ENCODE measurements around the gene ZNF682.
"Not testable (repeated sequence)": the region's sequence is repeated elsewhere in the genome, so short reads cannot be mapped to it uniquely, and the experiment has no call there.

The ZNF682 gene

GRCh38 chr19:20045742-20046141, 6.4 kb upstream of the ZNF682 start:
- not testable (repeated sequence) for H3K27me3 Mint-ChIP-seq; H3K4me3 Mint-ChIP-seq; H3K9me3 Mint-ChIP-seq (ENCODE audit: low read depth); H3K27ac Mint-ChIP-seq; H3K4me1 Mint-ChIP-seq (ENCODE audit: low read depth); H3K36me3 Mint-ChIP-seq

DNA sequence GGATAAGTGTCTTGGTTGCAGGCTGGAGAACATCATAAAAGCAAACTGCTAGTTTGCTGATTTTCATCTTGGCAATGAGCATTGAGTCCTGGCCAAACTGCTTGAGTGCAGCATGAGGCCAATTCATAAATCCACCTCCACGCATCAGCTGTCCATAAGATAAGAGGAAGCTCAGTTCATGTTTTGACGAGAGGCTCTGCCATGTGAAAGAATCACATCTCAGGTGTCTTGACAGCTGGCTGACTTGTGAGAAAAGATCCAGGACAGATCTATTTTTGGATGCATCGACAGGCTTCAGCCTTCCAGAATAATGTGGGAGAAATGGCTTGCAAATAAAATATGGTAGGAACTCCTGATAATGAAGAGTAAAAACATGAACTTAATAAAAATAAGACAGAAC, 5.4 kb upstream of the ZNF682 start:
- Mint-ChIP-seq H3K27ac (no peak overlapping the region), H3K9me3 (ENCODE audit: low read depth) (no peaks in the 10 kb centered on the region), H3K4me1 (ENCODE audit: low read depth) (peaks cover 1% of the 10 kb centered on the region), H3K4me3 (no peak overlapping the region), H3K36me3 (no peaks in the 10 kb centered on the region), H3K27me3 (no peaks in the 10 kb centered on the region)

- Mint-ChIP-seq H3K4me3 (peak overlapping the region; percentile 98), H3K9me3 (ENCODE audit: low read depth) (no peaks in the 10 kb centered on the region), H3K27me3 (no peaks in the 10 kb centered on the region), H3K27ac (peak overlapping the region; percentile 95), H3K36me3 (peaks cover 5% of the 10 kb centered on the region), H3K4me1 (ENCODE audit: low read depth) (peaks cover 22% of the 10 kb centered on the region)
Measured at GRCh38 chr19:20038358-20039202, 725 bp downstream of the ZNF682 start.

DNA sequence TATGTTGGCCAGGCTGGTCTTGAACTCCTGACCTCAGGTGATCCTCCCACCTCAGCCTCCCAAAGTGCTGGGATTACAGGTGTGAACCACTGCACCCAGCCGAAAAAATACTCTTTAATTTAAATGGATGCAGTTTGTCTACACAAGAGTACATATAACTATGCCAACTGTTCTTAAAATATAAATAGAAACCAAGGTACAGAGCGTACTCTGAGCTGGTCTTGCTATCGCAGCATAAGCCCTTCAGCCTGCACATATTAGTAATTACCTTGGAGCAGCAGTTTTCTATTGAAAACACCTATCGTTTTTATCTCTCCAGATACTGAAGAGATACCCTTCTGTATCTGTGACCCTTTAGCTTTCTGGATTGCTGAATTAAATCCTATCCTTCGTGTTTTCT, 3.4 kb downstream of the ZNF682 start:
- Mint-ChIP-seq H3K4me1 (ENCODE audit: low read depth) (peaks cover 22% of the 10 kb centered on the region), H3K27me3 (no peaks in the 10 kb centered on the region), H3K4me3 (no peak overlapping the region), H3K9me3 (ENCODE audit: low read depth) (no peaks in the 10 kb centered on the region), H3K27ac (no peak overlapping the region), H3K36me3 (peaks cover 9% of the 10 kb centered on the region)

DNA sequence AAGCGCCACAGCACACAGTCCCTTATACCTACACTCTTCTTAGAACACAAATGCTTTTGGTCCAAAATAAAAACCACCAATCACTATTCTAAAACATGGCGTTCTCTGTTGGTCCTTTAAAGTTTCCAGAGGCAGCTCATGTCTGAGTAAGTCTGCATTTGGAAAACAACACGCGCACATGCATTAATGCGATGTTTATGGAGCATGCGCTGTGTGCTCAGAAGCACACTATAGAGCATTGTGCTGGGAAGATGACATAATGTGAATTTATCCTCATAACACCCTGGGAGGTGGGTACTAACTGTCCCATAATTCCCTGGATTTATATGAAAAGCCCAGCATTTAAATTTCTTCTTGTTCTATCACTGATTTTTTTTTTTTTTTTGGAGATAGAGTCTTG, 10.7 kb downstream of the ZNF682 start:
- Mint-ChIP-seq H3K36me3 (peaks cover 10% of the 10 kb centered on the region), H3K4me3 (no peak overlapping the region), H3K27me3 (no peaks in the 10 kb centered on the region), H3K9me3 (ENCODE audit: low read depth) (no peaks in the 10 kb centered on the region), H3K4me1 (ENCODE audit: low read depth) (no peaks in the 10 kb centered on the region), H3K27ac (no peak overlapping the region)

GRCh38 chr19:20005741-20006140, 33.6 kb downstream of the ZNF682 start:
- no peak overlapping the region for H3K27ac Mint-ChIP-seq
- H3K27me3 Mint-ChIP-seq: no peaks in the 10 kb centered on the region
- H3K36me3 Mint-ChIP-seq: peaks cover 44% of the 10 kb centered on the region
- H3K9me3 Mint-ChIP-seq (ENCODE audit: low read depth): peaks cover 36% of the 10 kb centered on the region
- H3K4me3 Mint-ChIP-seq: no peak overlapping the region
- H3K4me1 Mint-ChIP-seq (ENCODE audit: low read depth): peaks cover 2% of the 10 kb centered on the region

DNA sequence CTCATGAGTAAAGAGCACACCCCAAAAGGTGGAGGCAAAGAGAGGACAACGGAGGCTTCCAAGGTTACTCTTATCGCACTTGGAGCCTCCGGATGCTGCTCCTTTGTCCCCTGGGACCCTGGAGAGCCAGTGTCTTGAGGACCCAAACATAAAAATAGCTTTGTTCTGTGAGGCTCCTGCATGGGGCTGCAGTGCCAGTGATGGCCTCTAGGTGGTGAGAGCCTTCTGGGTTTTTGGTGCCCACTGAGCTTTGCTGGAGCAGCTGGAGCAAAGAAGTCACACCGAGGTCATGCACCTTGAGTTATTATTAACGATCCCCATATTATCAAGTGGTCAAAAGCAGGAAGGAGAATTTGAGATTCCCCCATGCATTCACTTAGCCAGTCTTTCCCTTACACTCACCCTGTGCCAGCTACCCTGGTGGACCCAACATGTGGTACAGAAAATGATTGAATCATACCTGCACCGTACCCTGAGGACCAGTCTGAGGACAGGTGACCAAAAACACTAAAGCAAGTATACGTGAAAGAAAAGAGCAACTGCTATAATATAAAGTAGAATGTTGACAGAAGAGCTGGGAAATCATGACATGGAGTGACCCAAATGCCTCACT, 41.5 kb downstream of the ZNF682 start:
- no peaks in the 10 kb centered on the region for H3K4me1 Mint-ChIP-seq (ENCODE audit: low read depth)
- peaks cover 14% of the 10 kb centered on the region for H3K9me3 Mint-ChIP-seq (ENCODE audit: low read depth)
- no peak overlapping the region for H3K4me3 Mint-ChIP-seq
- H3K27ac Mint-ChIP-seq: no peak overlapping the region
- no peaks in the 10 kb centered on the region for H3K27me3 Mint-ChIP-seq
- H3K36me3 Mint-ChIP-seq: peaks cover 5% of the 10 kb centered on the region

DNA sequence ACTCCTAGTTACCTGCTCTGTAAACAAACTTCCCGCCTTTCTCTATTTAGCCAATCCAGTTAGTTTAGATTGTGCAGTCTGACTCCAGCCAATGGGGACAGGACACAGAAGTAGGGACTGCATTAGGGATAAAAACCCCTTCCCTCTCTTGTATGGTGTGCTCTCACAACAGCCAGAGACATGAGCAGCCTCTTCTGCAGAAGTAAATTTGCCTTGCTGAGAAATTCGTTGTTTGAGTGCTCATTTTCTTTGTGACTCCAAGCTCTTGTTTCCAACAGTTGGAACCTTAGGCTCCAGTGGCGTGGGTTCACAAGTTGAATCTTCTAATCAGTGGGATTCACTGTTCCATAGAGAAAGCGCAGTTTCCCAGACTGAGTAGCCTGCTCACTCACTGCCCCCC, 72.4 kb downstream of the ZNF682 start:
- H3K27ac Mint-ChIP-seq: no peak overlapping the region
- no peaks in the 10 kb centered on the region for H3K4me1 Mint-ChIP-seq (ENCODE audit: low read depth)
- no peaks in the 10 kb centered on the region for H3K27me3 Mint-ChIP-seq
- H3K4me3 Mint-ChIP-seq: no peak overlapping the region
- H3K36me3 Mint-ChIP-seq: peaks cover 15% of the 10 kb centered on the region
- peaks cover 30% of the 10 kb centered on the region for H3K9me3 Mint-ChIP-seq (ENCODE audit: low read depth)

DNA sequence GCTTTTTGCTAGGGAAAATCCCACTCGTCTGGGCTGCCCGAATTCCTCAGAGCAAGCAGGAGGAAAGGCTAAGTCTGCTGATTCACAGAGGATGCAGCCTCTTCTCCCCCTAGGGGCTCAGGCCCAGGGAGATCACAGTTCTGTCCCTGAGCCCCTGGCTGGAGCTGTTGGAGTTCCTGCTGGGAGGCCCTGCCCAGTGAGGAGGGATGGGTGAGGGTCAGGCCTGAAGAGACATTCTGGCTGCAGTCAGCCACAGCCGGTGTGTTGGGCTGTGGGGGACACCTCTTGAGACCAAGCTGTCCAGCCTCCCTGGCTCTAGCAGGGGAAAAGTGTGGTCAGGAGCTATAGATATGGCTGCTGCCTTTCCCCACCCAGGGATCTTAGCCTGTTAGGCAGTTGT, 73.2 kb downstream of the ZNF682 start:
- not testable (repeated sequence) for H3K27me3 Mint-ChIP-seq; H3K4me1 Mint-ChIP-seq (ENCODE audit: low read depth); H3K4me3 Mint-ChIP-seq; H3K27ac Mint-ChIP-seq
- Mint-ChIP-seq H3K9me3 (ENCODE audit: low read depth) (peaks cover 30% of the 10 kb centered on the region), H3K36me3 (peaks cover 12% of the 10 kb centered on the region)

GRCh38 chr19:19964416-19964815, 74.9 kb downstream of the ZNF682 start:
- no peak overlapping the region for H3K4me3 Mint-ChIP-seq

DNA sequence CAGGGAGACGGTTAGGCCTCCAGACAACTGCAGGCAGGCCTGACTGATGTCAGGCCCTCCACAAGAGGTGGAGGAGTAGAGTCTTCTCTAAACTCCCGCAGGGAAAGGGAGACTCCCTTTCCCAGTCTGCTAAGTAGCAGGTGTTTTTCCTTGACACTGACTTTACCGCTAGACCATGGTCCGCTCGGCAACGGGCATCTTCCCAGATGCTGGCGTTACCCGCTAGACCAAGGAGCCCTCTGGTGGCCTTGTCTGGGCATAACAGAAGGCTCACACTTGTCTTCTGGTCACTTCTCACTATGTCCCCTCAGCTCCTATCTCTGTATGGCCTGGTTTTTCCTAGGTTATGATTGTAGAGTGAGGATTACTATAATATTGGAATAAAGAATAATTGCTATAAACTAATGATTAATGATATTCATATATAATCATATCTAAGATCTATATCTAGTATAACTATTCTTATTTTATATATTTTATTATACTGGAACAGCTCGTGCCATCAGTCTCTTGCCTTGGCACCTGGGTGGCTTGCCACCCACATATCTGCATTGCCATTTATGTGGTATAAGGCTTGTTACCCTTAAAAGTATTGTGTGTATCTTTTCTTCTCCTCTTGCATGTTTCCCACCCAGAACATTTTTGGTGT, 80.0 kb downstream of the ZNF682 start:
- peak overlapping the region; percentile 42 for H3K4me3 Mint-ChIP-seq
- H3K27ac Mint-ChIP-seq; H3K9me3 Mint-ChIP-seq (ENCODE audit: low read depth): not testable (repeated sequence)

More at GRCh38 chr19:19964416-19964815, 74.9 kb downstream of the ZNF682 start:
- Mint-ChIP-seq H3K27me3 (no peaks in the 10 kb centered on the region), H3K4me1 (ENCODE audit: low read depth) (no peaks in the 10 kb centered on the region), H3K9me3 (ENCODE audit: low read depth) (peaks cover 28% of the 10 kb centered on the region), H3K27ac (no peak overlapping the region), H3K36me3 (peaks cover 9% of the 10 kb centered on the region)

DNA sequence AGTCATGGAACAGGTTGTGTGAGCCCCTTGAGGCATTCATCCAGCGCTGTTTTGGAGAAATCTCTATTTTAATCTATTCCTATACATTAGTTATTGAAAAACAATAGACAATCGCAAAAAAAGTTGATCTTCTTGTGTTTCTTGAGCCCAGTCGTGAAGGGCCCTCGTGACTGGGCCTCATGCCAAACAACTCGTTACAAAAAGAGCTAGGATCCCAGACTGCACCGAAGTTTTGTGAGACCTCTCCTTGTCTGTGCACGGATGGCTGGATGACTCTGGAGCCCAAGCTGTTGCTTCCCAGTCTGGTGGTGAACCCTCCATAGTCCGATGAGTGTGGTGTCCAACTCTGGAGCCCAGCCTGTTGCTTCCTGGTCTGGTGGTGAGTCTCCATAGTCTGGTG, 81.5 kb downstream of the ZNF682 start:
- H3K36me3 Mint-ChIP-seq; H3K27me3 Mint-ChIP-seq; H3K27ac Mint-ChIP-seq; H3K4me3 Mint-ChIP-seq; H3K9me3 Mint-ChIP-seq (ENCODE audit: low read depth); H3K4me1 Mint-ChIP-seq (ENCODE audit: low read depth): not testable (repeated sequence)

More for the DNA sequence above, 80.0 kb downstream of the ZNF682 start:
- not testable (repeated sequence) for H3K36me3 Mint-ChIP-seq; H3K27me3 Mint-ChIP-seq; H3K4me1 Mint-ChIP-seq (ENCODE audit: low read depth)

DNA sequence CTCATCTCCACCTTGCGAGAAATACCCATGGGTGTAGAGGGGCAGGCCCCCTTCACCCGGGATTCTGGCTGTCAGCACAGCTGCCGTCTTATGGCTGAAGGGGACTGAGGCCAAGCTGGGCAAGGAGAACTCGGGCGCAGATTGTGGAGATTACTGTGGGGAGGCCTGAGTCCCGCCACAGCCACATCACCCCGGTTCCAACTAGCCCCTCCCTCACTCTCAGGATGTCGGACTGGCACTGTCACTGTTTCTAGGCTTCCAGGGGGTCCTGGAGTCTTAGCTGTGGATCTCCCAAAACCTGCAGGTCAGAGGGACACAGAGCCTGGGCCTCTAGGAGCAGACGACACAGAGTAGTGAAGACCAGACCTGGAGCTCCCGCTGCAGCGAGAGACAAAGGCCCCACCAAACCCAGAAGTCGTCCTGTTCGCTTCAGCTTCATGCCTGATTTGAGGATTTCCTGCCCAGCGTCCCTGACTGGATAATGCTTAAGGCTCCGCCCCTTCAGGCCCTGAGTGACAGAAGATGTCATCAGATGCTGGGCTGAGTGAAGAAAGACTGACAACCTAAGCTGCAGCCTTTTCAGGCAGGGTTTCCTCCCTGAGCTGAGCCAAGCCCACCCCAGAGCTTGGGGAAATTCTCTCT, 82.8 kb downstream of the ZNF682 start:
- Mint-ChIP-seq H3K4me3 (no peak overlapping the region), H3K27ac (no peak overlapping the region), H3K9me3 (ENCODE audit: low read depth) (no peaks in the 10 kb centered on the region), H3K4me1 (ENCODE audit: low read depth) (peaks cover 5% of the 10 kb centered on the region), H3K27me3 (no peaks in the 10 kb centered on the region), H3K36me3 (no peaks in the 10 kb centered on the region)

DNA sequence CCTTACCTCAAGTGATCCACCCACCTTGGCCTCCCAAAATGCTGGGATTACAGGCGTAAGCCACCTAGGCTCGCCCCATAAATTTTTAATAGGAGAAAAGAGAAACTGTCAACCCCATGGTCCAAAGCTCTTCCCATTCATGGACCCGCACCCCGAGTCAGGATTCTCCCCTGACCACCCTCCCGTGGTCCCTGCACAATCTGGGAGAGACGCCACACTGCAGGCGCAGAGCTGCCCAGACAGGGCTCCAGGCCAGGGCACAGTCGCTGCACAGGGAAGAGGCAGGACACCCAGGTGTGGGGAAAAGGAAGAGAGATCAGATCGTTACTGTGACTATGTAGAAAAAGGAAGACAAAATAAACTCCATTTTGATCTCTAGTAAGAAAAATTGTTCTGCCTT, 84.1 kb downstream of the ZNF682 start:
- peaks cover 5% of the 10 kb centered on the region for H3K4me1 Mint-ChIP-seq (ENCODE audit: low read depth)
- no peaks in the 10 kb centered on the region for H3K27me3 Mint-ChIP-seq
- no peaks in the 10 kb centered on the region for H3K36me3 Mint-ChIP-seq
- H3K9me3 Mint-ChIP-seq (ENCODE audit: low read depth): no peaks in the 10 kb centered on the region
- no peak overlapping the region for H3K27ac Mint-ChIP-seq
- no peak overlapping the region for H3K4me3 Mint-ChIP-seq
